NCI-H2171 treated with DMSO at 0.1 percent for 48 hours (cell line): ENCODE measurements around the gene KIF17.
A peak's percentile ranks its signal among the peaks of the same experiment; 100 is the strongest.

Experiments
- DNase-seq: peaks from one replicate; lab custom pipeline; 2025; lab: John Stamatoyannopoulos, UW

The KIF17 gene

DNA sequence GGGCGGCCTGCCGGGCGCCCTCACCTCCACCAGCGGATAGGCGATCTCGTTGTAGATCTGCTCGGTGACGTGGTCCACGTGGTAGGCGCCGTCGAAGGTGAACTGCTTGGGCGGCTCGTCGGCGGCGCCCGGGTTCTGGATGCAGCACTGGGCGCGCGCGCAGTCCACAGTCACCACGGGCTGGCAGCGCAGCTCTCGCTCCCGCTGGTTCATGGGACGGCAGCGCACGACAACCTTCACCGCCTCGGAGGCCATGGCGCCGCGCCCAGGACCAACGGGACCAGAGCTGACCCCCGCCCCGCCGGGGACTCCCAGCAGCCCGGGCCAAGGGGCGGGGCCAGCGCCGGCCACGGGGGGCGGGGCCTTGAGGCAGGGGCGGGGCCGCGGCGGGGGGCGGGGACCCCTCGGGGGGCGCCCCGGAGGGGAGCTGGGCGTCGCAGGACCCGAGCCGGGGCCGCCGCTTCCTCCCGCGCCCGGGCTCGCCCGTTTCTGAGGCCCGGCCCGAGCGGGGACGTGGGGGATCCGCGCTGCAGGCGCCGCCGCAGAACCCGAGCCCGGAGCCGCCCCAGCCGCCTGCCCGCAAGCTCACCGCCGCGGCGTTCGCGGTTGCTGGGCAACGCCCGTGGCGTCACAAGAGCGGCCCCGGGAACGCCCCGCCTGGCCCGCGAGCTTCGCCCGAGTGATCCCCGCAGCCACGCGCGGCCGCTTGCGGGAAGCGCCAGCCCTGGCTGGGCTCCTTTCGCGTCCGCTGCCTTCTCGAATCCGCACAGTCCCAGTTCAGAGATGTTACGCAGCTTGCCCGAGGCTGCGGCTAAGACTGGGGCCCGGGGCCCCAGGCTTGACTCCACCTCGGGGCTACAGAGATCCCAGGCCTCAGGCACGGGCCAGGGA lies at the start of gene KIF17:
Gene KIF17 (minus strand): TSS at position 556 of the 891 bp plus-strand sequence. CDS start 301 bp downstream, at position 255.
- DNase-seq: peak; percentile 32

DNA sequence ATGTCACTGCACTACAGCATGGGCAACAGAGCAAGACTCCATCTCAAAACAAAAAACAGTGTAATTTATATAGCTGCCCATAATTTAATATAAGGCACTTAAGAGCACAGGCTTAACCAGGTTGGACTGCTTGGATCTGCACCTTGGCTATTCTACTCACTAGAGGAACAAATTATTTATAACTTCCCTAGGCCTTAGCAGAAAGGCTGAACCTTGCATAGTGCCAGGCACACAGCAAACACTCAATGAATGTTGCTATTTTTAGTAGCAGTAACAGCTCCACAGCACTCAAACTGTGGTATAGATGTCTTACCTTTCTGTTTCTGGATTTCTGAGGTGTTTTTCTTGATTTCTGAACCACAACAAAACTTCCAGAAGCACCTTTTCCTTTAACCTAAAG lies 49.5 kb upstream of the KIF17 start:
- DNase-seq: no peak

DNA sequence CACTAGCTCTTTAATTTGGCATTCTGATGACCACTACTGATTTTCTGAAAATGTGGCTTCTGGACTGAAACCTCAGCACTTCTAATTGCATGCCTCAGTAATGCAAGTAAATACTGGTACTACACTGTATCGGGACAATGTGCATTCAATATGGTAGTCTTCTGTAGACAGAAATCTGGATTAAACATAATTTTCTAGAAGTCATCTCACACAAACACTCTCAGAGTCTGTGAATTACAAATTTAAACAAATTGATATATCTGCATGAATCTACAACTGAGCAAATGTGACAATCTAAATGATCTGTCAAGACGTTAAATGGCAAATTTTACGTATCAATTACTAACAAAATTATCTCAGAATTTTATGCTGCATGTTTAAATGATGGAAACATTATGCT lies 45.6 kb upstream of the KIF17 start:
- DNase-seq: no peak

DNA sequence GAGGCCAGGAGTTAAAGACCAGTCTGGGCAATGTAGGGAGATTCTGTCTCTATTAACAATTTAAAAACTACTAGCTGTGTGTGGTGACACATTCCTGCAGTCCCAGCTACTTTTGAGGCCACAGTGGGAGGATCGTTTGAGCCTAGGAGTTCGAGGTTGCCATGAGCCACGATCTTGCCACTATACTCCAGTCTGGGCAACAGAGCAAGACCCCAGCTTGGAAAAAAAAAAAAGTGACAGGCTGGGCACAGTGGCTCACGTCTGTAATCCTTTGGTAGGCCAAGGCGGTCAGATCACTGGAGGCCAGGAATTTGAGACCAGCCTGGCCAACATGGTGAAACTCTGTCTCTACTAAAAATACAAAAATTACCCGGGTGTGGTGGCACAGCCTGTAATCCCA lies 42.5 kb upstream of the KIF17 start:
- no peak for DNase-seq

DNA sequence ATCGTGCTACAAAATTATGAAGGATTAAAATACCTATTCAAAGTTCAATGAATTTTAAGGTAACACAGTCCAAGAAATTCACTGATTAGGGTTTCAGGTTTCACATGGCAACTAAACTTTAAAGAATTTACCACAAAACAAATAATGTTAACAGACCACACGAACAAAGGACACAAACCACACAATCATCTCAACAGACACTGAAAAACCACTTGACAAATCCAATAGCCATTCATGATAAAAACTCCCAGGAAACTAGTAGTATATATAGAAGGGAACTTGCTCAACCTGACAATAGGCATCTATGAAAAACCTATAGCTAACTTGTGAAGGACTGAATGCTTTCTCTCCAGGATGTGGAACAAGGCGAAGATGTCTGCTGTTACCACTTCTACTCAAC lies 35.8 kb upstream of the KIF17 start:
- DNase-seq: no peak

DNA sequence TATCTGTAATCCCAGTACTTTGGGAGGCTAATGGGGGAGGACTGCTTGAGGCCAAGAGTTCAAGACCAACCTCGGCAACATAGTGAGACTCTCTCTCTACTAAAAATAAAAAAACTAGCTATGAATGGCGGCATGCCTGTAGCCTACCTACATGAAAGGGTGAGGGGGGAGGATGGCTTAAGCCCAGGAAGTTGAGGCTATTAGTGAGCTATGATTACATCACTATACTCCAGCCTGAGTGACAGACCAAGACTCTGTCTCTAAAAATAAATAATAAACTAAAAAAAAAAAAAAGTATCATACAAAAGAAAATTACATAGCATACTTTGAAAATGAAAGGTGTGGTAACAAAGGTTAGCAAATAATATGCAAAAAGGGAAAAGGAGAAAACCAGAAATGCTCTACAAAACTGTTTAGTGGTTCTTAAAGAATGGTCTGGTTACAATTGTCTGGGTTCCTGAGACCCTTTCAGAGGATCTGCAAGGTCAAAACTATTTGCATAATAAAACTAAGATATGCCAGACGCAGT lies 33.7 kb upstream of the KIF17 start:
- DNase-seq: no peak

DNA sequence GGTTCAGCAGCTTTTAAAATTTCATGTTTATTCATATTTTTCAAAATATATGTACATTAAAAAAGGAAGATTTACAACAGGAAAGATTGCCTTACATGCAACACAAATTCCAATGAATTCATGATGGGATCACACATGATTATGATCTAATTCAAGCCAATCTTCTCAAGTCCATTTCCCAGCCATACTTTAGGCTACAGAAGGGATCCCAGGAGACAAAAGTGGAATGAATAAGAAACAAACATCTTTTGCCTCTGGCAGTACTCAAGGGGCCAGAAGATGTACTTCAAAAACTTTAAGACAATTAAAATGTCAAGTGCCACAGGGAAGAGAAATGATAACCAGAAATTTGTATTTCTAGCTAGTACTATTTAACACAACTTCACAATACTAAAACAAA lies 24.9 kb upstream of the KIF17 start:
- no peak for DNase-seq

DNA sequence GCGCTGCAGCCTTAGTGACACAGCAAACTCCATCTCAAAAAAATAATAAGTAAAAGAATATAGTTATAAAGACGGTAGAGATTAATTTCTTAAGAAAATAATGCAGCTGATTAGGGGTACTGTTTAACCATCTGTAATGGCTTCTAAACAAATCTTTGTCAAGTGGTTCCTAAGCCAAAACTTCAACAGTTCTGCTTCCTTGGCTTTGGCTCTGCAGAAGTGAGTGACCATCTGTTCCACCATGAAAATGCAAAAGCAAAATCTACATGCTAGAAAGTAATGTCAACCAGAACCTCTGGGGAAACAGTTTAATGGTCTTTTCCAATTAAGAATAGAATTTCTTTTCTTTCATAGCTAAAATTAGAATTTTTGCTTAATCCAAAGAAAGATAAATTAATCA lies 23.0 kb upstream of the KIF17 start:
- no peak for DNase-seq

DNA sequence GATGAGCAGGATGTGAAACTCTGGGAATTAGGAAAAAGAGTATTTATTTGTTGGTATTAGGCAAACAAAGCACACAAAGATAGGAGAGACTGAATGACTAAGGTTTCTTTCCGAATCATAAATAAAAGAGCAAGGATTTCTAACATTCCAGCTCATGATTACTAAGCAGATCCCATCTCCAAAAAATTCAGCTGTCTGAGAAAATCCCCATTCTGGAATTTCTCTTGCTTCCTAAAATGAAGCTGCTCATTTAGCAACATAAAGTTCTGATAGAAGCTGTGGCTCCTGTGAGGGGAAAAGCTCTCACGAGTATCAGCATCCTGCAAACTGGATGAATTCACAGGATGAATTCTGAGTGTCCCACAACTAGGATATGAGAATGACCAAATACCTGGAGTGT lies 21.4 kb upstream of the KIF17 start:
- no peak for DNase-seq

DNA sequence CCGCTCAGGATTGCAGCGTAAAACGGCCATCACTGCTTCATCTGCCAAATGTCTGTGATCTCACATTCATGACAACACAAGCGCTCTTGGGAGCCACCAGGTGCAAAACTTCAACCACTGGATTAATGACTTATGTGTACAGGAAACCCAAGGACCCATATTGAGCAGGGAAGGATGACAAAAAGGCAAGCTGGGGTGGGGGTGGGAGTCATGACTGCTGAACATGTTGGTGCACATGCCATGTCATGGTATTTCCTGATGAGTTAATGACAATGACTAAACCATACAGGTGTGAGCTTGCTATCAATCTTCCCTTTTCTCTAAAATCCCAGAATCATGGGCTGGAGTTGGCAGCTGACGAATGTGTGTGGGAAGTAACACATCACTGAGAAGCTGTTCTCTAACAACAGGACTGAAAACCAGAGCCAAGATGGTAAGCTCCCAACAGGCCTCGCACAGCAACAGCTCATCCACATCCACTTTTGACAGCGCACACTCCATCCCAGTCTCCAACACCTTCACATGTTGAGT lies 17.8 kb upstream of the KIF17 start:
- no peak for DNase-seq

DNA sequence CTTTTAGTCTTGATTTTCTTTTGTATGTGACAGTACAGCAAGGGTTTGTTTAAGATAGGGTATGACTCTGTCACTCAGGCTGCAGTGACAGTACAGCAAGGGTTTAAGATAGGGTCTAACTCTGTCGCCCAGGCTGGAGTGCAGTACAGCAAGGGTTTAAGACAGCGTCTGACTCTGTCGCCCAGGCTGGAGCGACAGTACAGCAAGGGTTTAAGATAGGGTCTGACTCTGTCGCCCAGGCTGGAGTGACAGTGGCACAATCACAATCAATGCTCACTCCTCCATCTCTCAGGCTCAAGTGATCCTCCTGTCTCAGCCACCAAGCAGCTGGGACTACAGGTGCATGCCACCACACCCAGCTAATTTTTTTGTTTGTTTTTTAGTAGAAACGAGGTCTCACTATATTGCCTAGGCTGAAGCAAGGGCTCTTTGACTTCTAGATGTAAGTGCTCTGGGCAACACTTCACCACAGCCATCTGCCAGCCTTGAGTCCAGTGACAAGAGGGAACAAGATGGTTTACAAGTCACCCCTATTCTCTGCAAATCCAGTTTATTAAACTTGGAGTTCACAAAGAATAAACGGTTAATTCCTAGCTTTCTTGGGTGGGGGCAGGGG lies 15.7 kb upstream of the KIF17 start:
- peak; percentile 57 for DNase-seq

DNA sequence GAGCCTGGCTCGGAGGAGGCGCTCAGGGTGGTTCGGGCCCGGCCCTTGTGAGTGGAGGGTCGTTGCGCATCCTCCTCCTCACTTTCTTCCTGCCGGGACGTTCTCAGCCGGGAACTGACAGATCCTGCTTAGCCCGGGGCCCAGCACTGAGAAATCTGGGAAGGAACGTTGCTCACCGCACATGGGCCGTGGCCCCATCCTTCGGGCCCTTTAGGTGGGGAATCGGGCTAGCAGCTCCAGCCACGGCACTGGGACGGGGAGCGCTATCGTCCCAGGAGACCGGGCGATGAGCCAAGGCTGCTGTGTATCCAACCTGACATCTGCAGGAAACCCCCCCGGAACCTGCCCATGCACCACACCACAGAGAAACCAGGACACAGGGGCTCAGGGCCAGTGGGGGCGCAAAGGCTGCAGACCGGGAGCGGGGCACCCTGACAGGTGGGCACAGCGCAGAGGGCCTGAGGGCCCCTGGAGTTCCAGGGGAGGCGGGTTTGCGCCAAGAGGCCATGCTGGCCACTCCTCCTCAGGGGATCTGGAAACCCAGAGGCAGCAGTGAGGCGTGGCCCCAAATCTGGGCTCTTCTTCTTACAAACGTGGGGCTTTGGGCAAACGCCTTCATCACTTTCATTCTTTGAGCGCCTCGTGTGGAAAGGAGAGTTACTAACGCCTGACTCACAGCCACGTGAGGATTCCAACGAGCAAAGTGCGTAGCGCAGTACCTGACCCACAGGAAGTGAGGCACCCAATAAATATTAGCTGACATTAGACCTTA lies 15.0 kb upstream of the KIF17 start, which contains the start of gene SH2D5:
Gene SH2D5 (minus strand): TSS at position 116 of the 772 bp plus-strand sequence. CDS start 4,659 bp downstream, outside the sequence.
- DNase-seq: peak; percentile 83

DNA sequence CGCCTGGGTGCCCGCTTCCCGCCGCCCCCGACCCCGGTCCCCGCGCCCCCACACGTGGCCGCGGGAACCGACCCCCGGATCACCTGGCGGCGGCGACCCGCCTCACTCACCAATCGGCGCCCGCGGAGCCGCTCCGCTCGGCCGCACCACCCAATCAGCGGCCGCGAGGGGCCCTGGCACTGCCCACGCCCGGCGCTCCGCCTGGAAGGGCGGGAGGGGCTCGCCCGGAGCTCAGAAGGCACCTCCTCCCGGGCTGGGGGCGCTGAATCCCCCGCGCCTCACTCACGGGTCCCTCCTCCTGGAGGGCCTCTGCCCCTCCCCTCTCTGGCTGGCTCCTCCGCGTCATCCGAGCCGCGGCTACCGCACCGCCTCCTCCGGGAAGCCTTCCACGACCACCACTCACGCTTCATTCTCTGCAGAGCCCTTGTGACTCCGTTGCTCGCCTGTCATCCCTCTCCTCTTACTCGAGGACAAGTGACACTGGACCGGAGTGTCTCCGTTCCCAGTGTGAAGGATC lies 14.3 kb upstream of the KIF17 start:
- DNase-seq: peak; percentile 79

DNA sequence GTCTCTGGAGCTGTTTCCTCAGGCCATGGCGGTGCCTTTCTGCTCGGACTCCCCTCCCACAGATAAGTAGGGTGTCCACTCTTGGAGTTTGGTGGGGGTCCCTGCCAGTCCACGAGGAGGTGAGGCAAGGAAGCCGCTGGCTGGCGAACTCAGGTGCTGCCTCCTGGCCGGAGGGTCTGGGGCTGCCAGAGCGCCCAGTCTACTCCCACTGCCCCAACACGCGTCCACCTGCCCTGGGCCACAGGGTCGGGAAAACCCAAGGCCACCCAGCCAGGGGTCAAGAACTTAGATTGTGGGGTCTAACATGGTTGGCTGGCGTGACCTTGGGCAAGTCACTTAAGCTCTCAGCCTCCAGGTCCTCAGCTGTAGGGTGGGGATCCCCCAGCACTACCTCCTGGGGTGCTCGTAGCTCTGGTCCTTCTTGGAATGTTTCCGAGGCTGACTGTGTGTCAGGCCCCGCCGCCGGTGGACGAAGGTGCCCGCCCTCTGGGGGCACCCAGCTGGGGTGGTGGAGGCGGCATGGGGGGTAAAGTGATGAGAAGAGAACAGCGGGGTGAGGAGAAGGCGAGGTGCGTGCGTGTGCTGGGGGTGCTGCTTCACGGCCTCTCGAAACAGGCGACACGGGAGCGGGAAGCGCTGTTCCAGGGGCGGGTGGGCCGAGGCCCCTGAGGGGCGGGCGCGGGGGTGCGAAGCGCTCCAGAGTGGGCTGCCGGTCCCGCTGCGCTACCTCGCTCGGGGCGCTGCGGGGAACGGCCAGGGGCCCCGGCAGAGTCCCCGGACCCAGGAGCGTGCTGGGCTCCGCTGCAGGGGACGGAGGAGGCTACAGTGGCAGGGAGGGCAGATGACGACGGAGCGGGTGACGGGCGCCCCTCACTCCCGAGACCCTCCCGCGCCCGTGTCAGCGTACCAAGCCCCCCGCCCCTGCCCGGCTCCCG lies 13.5 kb upstream of the KIF17 start:
- no peak for DNase-seq

DNA sequence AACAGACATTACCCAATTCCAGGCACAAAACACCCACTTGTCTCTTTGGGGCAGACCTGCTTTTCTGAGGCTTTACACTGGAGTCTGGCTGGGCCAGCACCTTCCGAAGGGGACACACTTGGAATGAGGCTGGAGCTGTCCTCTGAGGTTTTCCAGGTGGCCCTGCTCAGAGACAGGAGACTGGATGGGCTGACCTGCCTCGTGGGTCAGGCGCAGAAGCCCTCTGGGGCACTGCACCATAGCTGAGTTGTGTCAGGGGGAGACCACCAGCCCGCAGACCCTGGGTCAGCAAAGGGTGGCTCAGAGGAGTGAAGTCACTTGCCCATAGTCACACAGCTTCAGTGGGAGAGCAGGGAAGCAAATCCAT lies 12.9 kb upstream of the KIF17 start:
- DNase-seq: no peak

DNA sequence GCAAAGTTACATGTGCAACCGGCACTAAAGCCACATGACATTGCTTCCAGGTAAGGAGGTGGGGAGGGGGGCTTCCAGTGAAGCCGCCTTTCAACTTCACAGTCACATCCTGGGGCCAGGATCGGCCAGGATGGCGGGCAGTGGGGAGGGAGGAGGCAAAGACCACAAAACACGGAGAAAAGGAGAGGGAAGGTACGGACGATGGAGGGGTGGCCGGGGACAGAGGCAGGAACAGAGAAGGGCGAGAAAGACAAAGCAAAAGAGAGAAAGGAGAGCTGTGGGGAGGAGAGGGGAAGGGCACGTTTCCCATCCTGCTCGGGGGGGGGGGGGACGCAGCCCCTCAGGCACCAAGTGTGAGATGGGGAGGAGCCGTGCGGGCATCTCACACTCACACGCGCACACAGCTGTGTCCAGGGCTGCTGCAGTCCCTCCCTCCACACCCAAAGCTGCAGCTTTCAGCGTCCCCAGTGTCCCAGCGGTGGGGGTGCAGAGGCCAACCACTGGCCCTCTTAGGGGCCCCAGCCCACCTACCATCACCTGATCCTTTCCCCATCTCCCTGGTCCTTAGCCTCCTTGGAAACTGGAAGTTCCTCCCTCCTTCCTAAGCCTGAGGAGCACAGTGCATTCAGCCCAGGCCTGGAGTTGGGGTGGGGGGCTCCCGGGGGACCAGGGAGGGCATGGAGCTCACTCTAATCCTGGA lies 12.3 kb upstream of the KIF17 start:
- DNase-seq: no peak

DNA sequence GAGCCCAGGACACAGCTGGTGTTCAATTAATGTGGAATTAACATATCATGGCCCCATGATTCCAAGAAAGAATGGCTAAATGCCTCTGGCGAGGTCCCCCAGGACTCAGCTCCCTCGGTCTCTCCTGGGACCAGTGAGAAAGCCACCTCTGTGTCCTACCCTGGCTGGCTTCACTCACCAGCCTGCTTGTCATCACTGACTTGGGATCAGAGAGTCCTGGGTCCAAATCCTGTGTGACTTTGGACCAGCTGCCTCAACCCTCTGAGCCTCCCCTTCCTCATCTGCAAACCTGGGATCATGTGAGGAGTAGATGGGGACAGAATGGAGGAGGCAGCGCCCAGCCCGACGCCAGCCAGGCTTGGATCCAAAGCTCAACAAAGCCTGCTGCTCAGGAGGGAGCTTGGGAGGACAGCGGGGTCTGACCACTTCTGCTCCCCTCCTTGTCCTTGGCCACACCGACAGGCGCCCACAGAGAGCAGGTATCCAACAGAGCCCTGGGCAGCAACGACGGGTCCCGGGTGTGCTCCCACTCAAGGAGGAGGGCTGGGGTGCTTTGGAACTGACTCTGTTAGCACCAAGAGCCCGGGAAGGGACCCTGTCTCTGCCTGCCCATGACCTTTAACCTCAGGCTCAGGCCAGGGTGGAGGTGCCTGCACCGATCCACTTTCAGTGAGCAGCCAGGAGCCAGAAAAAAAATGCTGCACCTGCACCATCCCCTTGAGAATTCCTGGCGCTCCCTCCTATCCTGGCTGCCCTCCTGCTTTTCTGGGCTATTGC lies 11.5 kb upstream of the KIF17 start:
- DNase-seq: peak; percentile 44

DNA sequence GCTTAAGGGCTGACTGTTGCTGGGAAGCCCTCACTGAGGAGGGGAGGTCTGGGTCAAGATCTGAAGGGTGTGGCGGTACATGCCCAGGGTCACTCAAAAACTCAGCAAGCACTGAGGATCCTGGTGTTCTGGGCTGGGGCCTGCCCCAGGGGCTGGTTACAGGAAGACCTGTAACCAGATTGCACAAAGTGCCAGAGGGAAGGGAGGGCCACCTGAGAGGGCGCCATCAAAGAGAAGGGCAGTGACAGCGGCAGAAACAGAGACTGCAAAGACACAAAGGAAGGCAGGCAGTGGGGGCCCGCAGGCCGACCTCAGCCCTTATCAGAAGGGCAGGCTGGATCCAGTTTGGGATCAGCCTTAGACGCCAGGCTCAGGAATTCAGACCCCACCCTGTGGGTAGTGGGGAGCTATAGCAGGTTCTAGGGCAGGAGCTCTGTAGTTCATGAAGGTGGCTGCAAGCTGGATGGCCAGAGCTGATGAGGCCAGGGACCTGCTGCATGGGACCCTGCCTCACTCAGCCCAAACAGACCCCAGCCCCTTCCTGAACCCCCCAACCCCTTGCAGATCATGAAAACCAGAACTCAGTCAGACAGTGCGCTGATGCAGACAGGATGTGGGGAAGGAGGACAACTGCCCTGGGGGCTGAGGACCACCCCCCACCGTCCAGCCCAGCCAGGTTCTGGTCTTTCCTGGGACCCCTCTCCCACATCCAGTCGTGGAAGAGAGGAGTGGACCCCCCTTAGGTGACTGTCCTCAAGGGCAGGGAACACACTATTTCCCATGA lies 10.8 kb upstream of the KIF17 start:
- no peak for DNase-seq
